HCT116 (cell line): ENCODE data around the gene MIAT. TPM values are rescaled to one million over a fixed set of nuclear protein-coding genes. Genes with fewer than 3 reads are reported as not detected.

ENCODE experiments used
- ATAC-seq: fragments of 200-7000 bp; cut with Tn5 transposase; 2 replicates; pipeline ENCODE4 v1.9.1; 2020; ENCODE audit warnings: mild to moderate bottlenecking, moderate library complexity
- BruUV-seq: library from RNA; stranded (reverse); fragments of 400-500 nt; replicated peaks from 2 replicates; lab custom pipeline; 2021; lab: Mats Ljungman, UMichigan
- CTCF ChIA-PET: fragments of 300-600 bp; sonication (Branson Sonifier 250); formaldehyde crosslinking; loops from one replicate; lab custom pipeline; 2021; ENCODE audit warnings: antibody characterized with exemption; lab: Charles Lee
- POLR2A ChIA-PET: fragments of 300-600, 350-600 bp; sonication (Branson Sonifier 250); formaldehyde crosslinking; loops from one replicate; lab custom pipeline; 2021; ENCODE audit warnings: antibody characterized with exemption; lab: Charles Lee
- RAD21 ChIA-PET, 2 experiments: fragments of 300-600 bp; sonication (Branson Sonifier 250); formaldehyde crosslinking; loops; one replicate each; lab custom pipeline; 2023; ENCODE audit warnings: low total read pairs in 2 of 2; ENCODE audit not compliant: uncharacterized antibody in 2 of 2, unreplicated experiment in 2 of 2, low non-redundant PET in 1 of 2; lab: Charles Lee
- DNase-seq: peaks from one replicate; pipeline ENCODE4 v3.0.0-alpha.2; 2010; ENCODE audit warnings: low read depth, low spot score
- H2AFZ ChIP-seq: fragments of 200-600 bp; shearing (Covaris generic), sonication (generic); 2 replicates; pipeline ENCODE4 v1.6.1; 2017; ENCODE audit warnings: low read depth, mixed run types, mixed read lengths, antibody characterized with exemption, low read length; ENCODE audit not compliant: poor library complexity, severe bottlenecking
- H3K27ac ChIP-seq: 2 replicates; pipeline ENCODE4 v1.5.1; 2012; ENCODE audit warnings: low read depth, low read length
- H3K27me3 ChIP-seq: fragments of 200-600 bp; sonication (generic); 2 replicates; pipeline ENCODE4 v1.6.1; 2016; ENCODE audit warnings: mixed run types, low read length, mixed read lengths; ENCODE audit not compliant: insufficient read depth
- H3K36me3 ChIP-seq, 2 experiments: fragments of 200-500 bp in 1 of 2; fragments of 200-600 bp in 1 of 2; sonication (Bioruptor generic) in 1 of 2; sonication (generic) in 1 of 2; 2 replicates each; pipeline versions ENCODE4 v1.5.1 to v1.6.1; 2014 to 2016; ENCODE audit warnings: low read length in 2 of 2, inconsistent platforms in 1 of 2, mixed read lengths in 1 of 2, mixed run types in 1 of 2; ENCODE audit not compliant: insufficient read depth in 2 of 2, control insufficient read depth in 1 of 2
- H3K4me1 ChIP-seq, 2 experiments: fragments of 200-600 bp in 1 of 2; sonication (generic) in 1 of 2; 2 replicates each; pipeline versions ENCODE4 v1.5.1 to v1.6.1; 2012 to 2017; ENCODE audit warnings: low read length in 2 of 2, inconsistent platforms in 1 of 2, mild to moderate bottlenecking in 1 of 2, mixed read lengths in 1 of 2, mixed run types in 1 of 2, moderate library complexity in 1 of 2; ENCODE audit not compliant: insufficient read depth in 2 of 2, control insufficient read depth in 1 of 2
- H3K4me2 ChIP-seq: fragments of 200-600 bp; sonication (generic); 2 replicates; pipeline ENCODE4 v1.6.1; 2017; ENCODE audit warnings: mixed run types, low read length, mixed read lengths
- H3K4me3 ChIP-seq, 2 experiments: fragments of 200-600 bp in 1 of 2; sonication (generic) in 1 of 2; replicated peaks in 1 of 2; 2 replicates each; pipeline ENCODE4 v1.5.1; 2011 to 2016; ENCODE audit warnings: low read length in 2 of 2, control low read depth in 1 of 2, low read depth in 1 of 2, mild to moderate bottlenecking in 1 of 2, mixed read lengths in 1 of 2, mixed run types in 1 of 2
- H3K79me2 ChIP-seq: fragments of 200-600 bp; sonication (generic); 2 replicates; pipeline ENCODE4 v1.6.1; 2017; ENCODE audit warnings: mild to moderate bottlenecking, mixed run types, low read length, moderate library complexity, mixed read lengths; ENCODE audit not compliant: insufficient read depth
- H3K9ac ChIP-seq: fragments of 200-600 bp; sonication (generic); 2 replicates; pipeline ENCODE4 v1.6.1; 2016; ENCODE audit warnings: low read length, mixed read lengths
- H3K9me2 ChIP-seq: fragments of 200-600 bp; sonication (generic), shearing (Covaris generic); 2 replicates; pipeline ENCODE4 v1.6.1; 2017; ENCODE audit warnings: mixed run types, mild to moderate bottlenecking, moderate library complexity; ENCODE audit not compliant: insufficient read depth
- H3K9me3 ChIP-seq, 2 experiments: fragments of 200-500 bp in 1 of 2; fragments of 200-600 bp in 1 of 2; sonication (Bioruptor generic) in 1 of 2; sonication (generic) in 1 of 2; 2 replicates each; pipeline ENCODE4 v1.6.1; 2014 to 2017; ENCODE audit warnings: low read length in 2 of 2, mixed read lengths in 2 of 2, inconsistent platforms in 1 of 2, low read depth in 1 of 2, mild to moderate bottlenecking in 1 of 2, mixed run types in 1 of 2, moderate library complexity in 1 of 2; ENCODE audit not compliant: control insufficient read depth in 1 of 2, insufficient read depth in 1 of 2
- H4K20me1 ChIP-seq: fragments of 200-600 bp; sonication (generic), shearing (Covaris generic); 2 replicates; pipeline ENCODE4 v1.6.1; 2017; ENCODE audit warnings: mixed run types, mild to moderate bottlenecking, moderate library complexity; ENCODE audit not compliant: insufficient read depth
- CBX3 ChIP-seq: IDR thresholded peaks from 2 replicates; pipeline ENCODE4 v1.6.1; 2012; ENCODE audit warnings: low read depth
- EGR1 ChIP-seq: IDR thresholded peaks from 2 replicates; pipeline ENCODE4 v1.6.1; 2012; ENCODE audit warnings: low read depth
- EZH2 ChIP-seq: fragments of 200-600 bp; sonication (generic); IDR thresholded peaks from 2 replicates; pipeline ENCODE4 v1.6.1; 2017; ENCODE audit warnings: antibody characterized with exemption, mixed run types
- FOSL1 ChIP-seq: IDR thresholded peaks from 2 replicates; pipeline ENCODE4 v1.6.1; 2012; ENCODE audit warnings: low read depth
- JUND ChIP-seq: IDR thresholded peaks from 2 replicates; pipeline ENCODE4 v1.6.1; 2012
- MAX ChIP-seq: IDR thresholded peaks from 2 replicates; pipeline ENCODE4 v1.6.1; 2012
- POLR2A ChIP-seq: IDR thresholded peaks from 2 replicates; pipeline ENCODE4 v1.7.0; 2011; ENCODE audit warnings: borderline replicate concordance; ENCODE audit not compliant: insufficient read depth, insufficient read length; ENCODE audit errors: extremely low read depth
- POLR2AphosphoS5 ChIP-seq: IDR thresholded peaks from 2 replicates; pipeline ENCODE4 v1.6.1; 2011; ENCODE audit warnings: mild to moderate bottlenecking, low read depth, low read length, moderate library complexity
- RAD21 ChIP-seq: IDR thresholded peaks from 2 replicates; pipeline ENCODE4 v1.6.1; 2012; ENCODE audit warnings: low read depth, mild to moderate bottlenecking
- TCF7L2 ChIP-seq: IDR thresholded peaks from 2 replicates; pipeline ENCODE4 v1.7.0; 2011; ENCODE audit warnings: borderline replicate concordance, inconsistent platforms; ENCODE audit not compliant: insufficient read depth, insufficient read length; ENCODE audit errors: extremely low read depth
- ZFX ChIP-seq: fragments of 450-650 bp; IDR thresholded peaks from 2 replicates; pipeline ENCODE4 v1.6.1; 2017
- ZNF274 ChIP-seq: fragments of 200-500 bp; sonication (Bioruptor generic); IDR thresholded peaks from 2 replicates; pipeline ENCODE4 v1.6.1; 2014; ENCODE audit warnings: mild to moderate bottlenecking, low read depth, low read length, inconsistent platforms
- intact Hi-C: fragments of 100-400 bp; cut with micrococcal nuclease; formaldehyde crosslinking; loops from 2 replicates; pipeline ENCODE4 v1.10.0; 2022
- total RNA-seq: library from RNA; stranded (reverse); gene quantifications from one replicate; pipeline ENCODE4 v1.2.1, GENCODE V29; 2021; ENCODE audit not compliant: unreplicated experiment

The MIAT gene
- total RNA-seq, 1 experiment from 2014 or later: 0.54 TPM

- ChIA-PET POLR2A (no interaction called here), RAD21 (no interaction called here), CTCF (no interaction called here)
- Histone ChIP-seq H3K9ac (no peak overlapping the region), H3K27me3 (no peaks in the 10 kb centered on the region), H3K4me1 (peaks cover 15 to 21% of the 10 kb centered on the region in 2 experiments), H4K20me1 (no peaks in the 10 kb centered on the region), H3K9me3 (no peaks in the 10 kb centered on the region), H3K9me2 (no peaks in the 10 kb centered on the region), H3K4me2 (no peak overlapping the region), H3K79me2 (peaks cover 24% of the 10 kb centered on the region), H3K27ac (no peak overlapping the region), H2AFZ (no peak overlapping the region), H3K4me3 (no peak overlapping the region), H3K36me3 (no peaks in the 10 kb centered on the region)
- no peak for TF ChIP-seq RAD21
- TF ChIP-seq FOSL1: no peak
- TF ChIP-seq JUND: no peak
- no peak for TF ChIP-seq POLR2A
- TF ChIP-seq EGR1: no peak
- no peak for TF ChIP-seq EZH2
- no peak for ATAC-seq
- no peak for DNase-seq
- intact Hi-C loops: no loop called here
- BruUV-seq: no TSS peak
Observed at GRCh38 chr22:26675687-26676268, 18.4 kb downstream of the MIAT start.

GRCh38 chr22:26677217-26677616 lies 19.8 kb downstream of the MIAT start:
- intact Hi-C loops: no loop called here
- ChIA-PET POLR2A (no interaction called here), CTCF (interaction anchor here (0.9 kb wide), 1 partner anchor 10 kb away, joined by 3 read pairs; no protein-coding TSS in a partner anchor)

More at GRCh38 chr22:26677217-26677616, 19.8 kb downstream of the MIAT start:
- Histone ChIP-seq H3K4me2 (no peak overlapping the region), H3K9me2 (no peaks in the 10 kb centered on the region), H3K4me3 (no peak overlapping the region), H3K36me3 (0 out of 4 replicates have a peak, but pooled peaks cover 0 to 5% of the 10 kb centered on the region in 2 experiments), H3K27ac (no peak overlapping the region), H3K9ac (no peak overlapping the region), H4K20me1 (no peaks in the 10 kb centered on the region), H2AFZ (no peak overlapping the region), H3K79me2 (peaks cover 24% of the 10 kb centered on the region), H3K9me3 (no peaks in the 10 kb centered on the region), H3K4me1 (peaks cover 11 to 17% of the 10 kb centered on the region in 2 experiments), H3K27me3 (no peaks in the 10 kb centered on the region)
- ATAC-seq: no peak
- RAD21 ChIA-PET: no interaction called here
- TF ChIP-seq ZNF274 (no peak), ZFX (no peak), MAX (no peak), TCF7L2 (no peak), EGR1 (no peak), CBX3 (no peak), POLR2A (no peak), POLR2AphosphoS5 (no peak), JUND (no peak)
- BruUV-seq: no TSS peak
- DNase-seq: no peak
